Common myeloid progenitor, CD34-positive (primary cell): ENCODE results near the gene COMMD8.

Experiments
- CTCF ChIA-PET: fragments of 350-600 bp; sonication (Branson Sonifier 250); formaldehyde crosslinking; loops from one replicate; lab custom pipeline; 2021; ENCODE audit warnings: antibody characterized with exemption; lab: Charles Lee
- POLR2A ChIA-PET: fragments of 350-600 bp; sonication (Branson Sonifier 250); formaldehyde crosslinking; loops from one replicate; lab custom pipeline; 2021; ENCODE audit warnings: antibody characterized with exemption; lab: Charles Lee
- DNase-seq, 3 donors: peaks; one replicate each; pipeline versions ENCODE4 v3.0.0 to v3.0.0-alpha.2; 2013
- H3K27ac ChIP-seq, 2 experiments: 1 replicate in 1 of 2; 2 replicates in 1 of 2; pipeline ENCODE4 v1.7.0; 2013; ENCODE audit warnings: inconsistent platforms in 2 of 2, low read length in 2 of 2, mild to moderate bottlenecking in 2 of 2, low read depth in 1 of 2, moderate library complexity in 1 of 2; ENCODE audit not compliant: severe bottlenecking in 2 of 2, insufficient read depth in 1 of 2, poor library complexity in 1 of 2
- H3K27me3 ChIP-seq, 5 experiments: replicated peaks in 2 of 5; 1 replicate in 3 of 5; 2 replicates in 2 of 5; pipeline versions ENCODE4 v1.6.1 to v1.7.0; 2013; ENCODE audit warnings: low read length in 4 of 5, mild to moderate bottlenecking in 2 of 5, moderate library complexity in 2 of 5, inconsistent platforms in 1 of 5; ENCODE audit not compliant: insufficient read depth in 5 of 5, control insufficient read depth in 4 of 5
- H3K36me3 ChIP-seq, 4 experiments: 1 replicate in 2 of 4; 2 replicates in 2 of 4; pipeline versions ENCODE4 v1.6.1 to v1.7.0; 2013; ENCODE audit warnings: low read length in 3 of 4, control low read depth in 1 of 4, mild to moderate bottlenecking in 1 of 4; ENCODE audit not compliant: control insufficient read depth in 4 of 4, insufficient read depth in 4 of 4
- H3K4me1 ChIP-seq, 4 experiments: 1 replicate in 3 of 4; 2 replicates in 1 of 4; pipeline versions ENCODE4 v1.6.1 to v1.7.1; 2013; ENCODE audit warnings: low read length in 3 of 4, mild to moderate bottlenecking in 3 of 4, control low read depth in 1 of 4, inconsistent platforms in 1 of 4, moderate library complexity in 1 of 4; ENCODE audit not compliant: control insufficient read depth in 4 of 4, insufficient read depth in 4 of 4; ENCODE audit errors: control extremely low read depth in 1 of 4
- H3K4me3 ChIP-seq, 7 experiments: 1 replicate in 4 of 7; 2 replicates in 3 of 7; pipeline versions ENCODE4 v1.5.1 to v1.7.0; 2013; ENCODE audit warnings: mild to moderate bottlenecking in 7 of 7, low read length in 6 of 7, moderate library complexity in 6 of 7, inconsistent platforms in 2 of 7, low read depth in 2 of 7, control low read depth in 1 of 7; ENCODE audit not compliant: insufficient read depth in 4 of 7, control insufficient read depth in 1 of 7; ENCODE audit errors: extremely low read depth in 1 of 7
- H3K9me3 ChIP-seq, 5 experiments: 1 replicate in 4 of 5; 2 replicates in 1 of 5; pipeline versions ENCODE4 v1.6.1 to v1.7.1; 2013; ENCODE audit warnings: low read length in 4 of 5, mild to moderate bottlenecking in 2 of 5, inconsistent platforms in 1 of 5, low read depth in 1 of 5, moderate library complexity in 1 of 5; ENCODE audit not compliant: control insufficient read depth in 4 of 5, insufficient read depth in 2 of 5; ENCODE audit errors: control extremely low read depth in 1 of 5
- WGBS: methylation state at CpG from one replicate; pipeline ENCODE4 v1.1.5; 2013; ENCODE audit not compliant: insufficient coverage; 5-methylcytosine and 5-hydroxymethylcytosine counted together

The COMMD8 gene

GRCh38 chr4:47486231-47486673 lies 22.8 kb upstream of the COMMD8 start:
- Histone ChIP-seq H3K36me3 (no peaks in the 10 kb centered on the region), H3K4me3 (peak overlapping the region in 6 of 7 experiments; percentile 84 to 99 (median 94)), H3K27me3 (no peaks in the 10 kb centered on the region), H3K4me1 (peaks cover 8 to 19% (median 14%) of the 10 kb centered on the region in 4 experiments), H3K9me3 (peaks cover 0 to 3% (median 2%) of the 10 kb centered on the region in 5 experiments), H3K27ac (peak overlapping the region in 1 of 2 experiments; percentile 88)
- 78% methylated on average over 4 of the region's 5 CpGs for WGBS
- ChIA-PET POLR2A (no interaction called here), CTCF (interaction anchor here (1.4 to 1.9 kb wide), 2 partner anchors 45 to 79 kb away, joined by 4 to 7 read pairs; no protein-coding TSS in a partner anchor)
- DNase-seq = no peak

GRCh38 chr4:47485768-47486167 lies 22.3 kb upstream of the COMMD8 start:
- H3K9me3 ChIP-seq = peaks cover 0 to 3% (median 2%) of the 10 kb centered on the region in 5 experiments
- POLR2A ChIA-PET = no interaction called here
- peaks cover 8 to 19% (median 14%) of the 10 kb centered on the region in 4 experiments for H3K4me1 ChIP-seq
- H3K4me3 ChIP-seq = peak overlapping the region; percentile 28 to 99 (median 93)
- no peaks in the 10 kb centered on the region for H3K36me3 ChIP-seq
- no CpG with 5 or more reads among the region's 14 CpGs for WGBS
- peak overlapping the region; percentile 72 to 88 for H3K27ac ChIP-seq
- H3K27me3 ChIP-seq = no peaks in the 10 kb centered on the region
- DNase-seq = no peak
- CTCF ChIA-PET = interaction anchor here (1.2 to 2.1 kb wide), 5 partner anchors 8 to 79 kb away, joined by 3 to 12 read pairs (median 4); partner anchors contain the start of gene COMMD8

GRCh38 chr4:47485047-47485692 lies 21.7 kb upstream of the COMMD8 start, which contains the start of gene ATP10D:
ATP10D (plus strand) TSS chr4:47485275; CDS start chr4:47512541, 27,266 bp downstream.
- ChIA-PET POLR2A (interaction anchor here (0.6 kb wide), 2 partner anchors 27 to 72 kb away, joined by 3 to 4 read pairs; no protein-coding TSS in a partner anchor), CTCF (interaction anchor here (0.7 to 2.1 kb wide), 11 partner anchors 8 to 130 kb away, joined by 3 to 12 read pairs (median 4); partner anchors contain the start of gene COMMD8)
- 0% methylated on average over 19 of the region's 34 CpGs for WGBS
- Histone ChIP-seq H3K9me3 (peaks cover 0 to 3% (median 2%) of the 10 kb centered on the region in 5 experiments), H3K27ac (peak within 1 kb of the TSS; percentile 72 to 88), H3K4me3 (peak within 1 kb of the TSS; percentile 49 to 99 (median 93)), H3K36me3 (no peaks in the 10 kb centered on the region), H3K4me1 (peaks cover 8 to 19% (median 14%) of the 10 kb centered on the region in 4 experiments), H3K27me3 (no peaks in the 10 kb centered on the region)
- peak; percentile 84 to 91 (median 90) for DNase-seq

GRCh38 chr4:47484168-47484567 lies 20.7 kb upstream of the COMMD8 start:
- H3K27ac ChIP-seq = no peak overlapping the region
- H3K36me3 ChIP-seq = no peaks in the 10 kb centered on the region
- ChIA-PET CTCF (interaction anchor here (0.7 to 2.1 kb wide), 10 partner anchors 8 to 81 kb away, joined by 3 to 12 read pairs (median 4); no protein-coding TSS in a partner anchor), POLR2A (no interaction called here)
- no peak for DNase-seq
- peaks cover 8 to 19% (median 14%) of the 10 kb centered on the region in 4 experiments for H3K4me1 ChIP-seq
- peaks cover 0 to 3% (median 2%) of the 10 kb centered on the region in 5 experiments for H3K9me3 ChIP-seq
- no peak overlapping the region for H3K4me3 ChIP-seq
- no peaks in the 10 kb centered on the region for H3K27me3 ChIP-seq
- 91% methylated on average over 3 of the region's 3 CpGs for WGBS

GRCh38 chr4:47483745-47484144 lies 20.2 kb upstream of the COMMD8 start:
- Histone ChIP-seq H3K4me1 (peaks cover 8 to 19% (median 14%) of the 10 kb centered on the region in 4 experiments), H3K9me3 (peaks cover 0 to 2% (median 1%) of the 10 kb centered on the region in 5 experiments), H3K27ac (no peak overlapping the region), H3K4me3 (no peak overlapping the region), H3K27me3 (no peaks in the 10 kb centered on the region), H3K36me3 (no peaks in the 10 kb centered on the region)
- ChIA-PET POLR2A (no interaction called here), CTCF (interaction anchor here (1.0 to 2.1 kb wide), 8 partner anchors 9 to 81 kb away, joined by 3 to 12 read pairs (median 4); partner anchors contain the start of gene COMMD8)
- WGBS = 93% methylated on average over 3 of the region's 3 CpGs
- no peak for DNase-seq

GRCh38 chr4:47482326-47482725 lies 18.8 kb upstream of the COMMD8 start:
- POLR2A ChIA-PET = no interaction called here
- Histone ChIP-seq H3K36me3 (no peaks in the 10 kb centered on the region), H3K27ac (no peak overlapping the region), H3K4me3 (no peak overlapping the region), H3K9me3 (no peaks in the 10 kb centered on the region), H3K4me1 (peaks cover 8 to 19% (median 14%) of the 10 kb centered on the region in 4 experiments), H3K27me3 (no peaks in the 10 kb centered on the region)
- WGBS = 60% methylated on average over 1 of the region's 4 CpGs
- DNase-seq = peak in 2 of 3 donors; percentile 37 to 42
- CTCF ChIA-PET = interaction anchor here (1.1 to 2.6 kb wide), 3 partner anchors 19 to 40 kb away, joined by 4 to 10 read pairs (median 6); no protein-coding TSS in a partner anchor
